ENCODE results near the gene CISH.

Gene CISH, protein sequence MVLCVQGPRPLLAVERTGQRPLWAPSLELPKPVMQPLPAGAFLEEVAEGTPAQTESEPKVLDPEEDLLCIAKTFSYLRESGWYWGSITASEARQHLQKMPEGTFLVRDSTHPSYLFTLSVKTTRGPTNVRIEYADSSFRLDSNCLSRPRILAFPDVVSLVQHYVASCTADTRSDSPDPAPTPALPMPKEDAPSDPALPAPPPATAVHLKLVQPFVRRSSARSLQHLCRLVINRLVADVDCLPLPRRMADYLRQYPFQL
- 21.5 to 271 reads per million in 2 donors for total RNA-seq

DNA sequence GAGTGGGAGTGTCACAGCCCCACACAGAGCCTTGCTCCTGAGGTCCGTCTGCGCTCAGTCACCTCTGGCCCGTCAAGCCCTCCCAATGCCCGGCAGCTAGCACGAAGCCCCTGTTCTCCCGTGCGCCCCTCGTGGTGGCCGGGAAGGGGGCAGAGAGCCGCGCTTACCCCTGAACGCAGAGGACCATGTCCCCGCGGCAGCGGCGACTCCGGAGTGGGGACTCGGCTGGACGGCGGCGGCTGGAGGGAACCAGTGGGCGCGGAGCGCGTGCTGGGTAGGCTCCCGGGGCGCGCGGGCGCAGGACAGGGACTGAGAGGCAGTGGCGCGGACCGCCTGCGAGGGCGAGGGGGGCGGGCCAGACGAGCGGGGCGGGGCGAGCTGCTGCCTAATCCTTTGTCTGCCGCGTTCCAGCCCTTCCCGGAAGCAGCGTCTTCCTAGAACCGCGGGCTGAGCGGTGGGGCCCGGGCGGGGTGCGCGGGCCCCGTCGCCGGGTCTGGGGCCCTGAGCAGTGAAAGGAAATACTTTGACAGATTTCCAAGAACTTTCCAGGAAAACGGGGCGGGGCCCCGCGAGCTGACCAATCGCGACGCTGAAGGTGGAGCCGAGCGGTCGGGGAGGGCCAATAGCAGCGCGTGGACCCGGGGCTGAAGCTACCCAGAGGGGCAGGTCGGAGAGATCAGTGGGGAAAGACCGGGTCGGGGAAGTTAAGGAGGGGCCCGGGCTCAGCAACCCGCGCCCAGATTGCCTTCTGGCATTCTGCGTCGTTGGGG, at the start of gene CISH:
TSS of gene CISH (minus strand) at position 311 of the 770 bp plus-strand sequence. CDS start at position 187, 124 bp downstream.
- peak; percentile 90 for DNase-seq

DNA sequence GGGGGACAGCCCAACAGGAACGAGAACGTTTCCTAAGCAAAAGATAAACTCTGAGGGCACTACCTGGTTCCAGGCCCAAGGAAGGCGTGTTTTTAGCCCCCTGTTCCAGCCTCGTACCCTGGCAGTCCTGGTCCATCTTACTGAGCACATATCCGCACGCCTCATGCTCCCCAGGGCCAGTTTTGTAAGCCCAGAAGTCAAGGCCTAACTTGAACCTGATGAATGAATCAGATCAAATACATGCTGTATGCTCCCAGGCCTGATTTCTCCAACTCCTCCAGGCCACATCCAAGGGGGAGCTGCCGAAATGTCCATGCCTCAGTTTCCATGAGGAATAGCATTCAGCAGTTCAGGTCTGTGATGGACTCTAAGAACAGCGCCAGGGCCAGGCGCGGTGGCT, 48.8 kb upstream of the CISH start:
- DNase-seq, result no peak

DNA sequence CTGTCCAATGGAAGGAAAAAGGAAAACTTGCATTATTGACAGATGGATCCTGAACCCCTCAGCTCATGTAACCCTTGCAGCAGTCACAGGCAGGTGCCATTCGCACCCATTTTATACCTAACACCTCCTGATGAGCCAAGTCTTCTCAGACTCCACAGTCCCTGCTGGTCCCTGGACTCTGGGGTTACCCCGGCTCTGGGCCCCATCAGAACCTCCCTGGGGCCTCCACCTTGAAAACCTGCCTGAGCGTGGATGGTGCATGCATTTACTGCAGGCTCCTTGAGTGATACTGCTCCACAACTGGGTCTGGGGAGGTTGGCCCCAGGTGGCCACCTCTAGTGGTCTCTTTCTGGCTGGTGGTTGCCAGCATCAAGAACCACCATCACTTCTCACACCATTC, 47.3 kb upstream of the CISH start:
- DNase-seq, result no peak

DNA sequence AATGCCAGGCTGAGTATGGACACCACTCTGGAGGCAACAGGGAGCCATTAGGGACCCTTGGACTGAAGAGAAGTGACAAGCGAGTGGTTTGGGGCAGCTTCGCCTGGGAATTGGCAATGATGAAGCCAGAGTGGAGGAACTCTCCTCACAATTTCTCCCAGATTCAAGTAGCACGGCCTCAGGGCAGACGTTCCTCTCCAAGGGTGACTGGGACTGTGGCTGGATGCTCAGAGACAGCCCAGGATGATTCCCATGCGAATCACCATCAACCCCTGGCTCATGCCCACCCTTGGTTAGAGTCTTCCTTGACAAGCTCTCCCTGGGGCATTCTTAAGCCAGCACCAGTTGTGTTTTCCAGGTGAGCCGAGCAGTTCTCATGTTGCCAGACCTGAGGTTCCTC, 46.8 kb upstream of the CISH start:
- no peak for DNase-seq

DNA sequence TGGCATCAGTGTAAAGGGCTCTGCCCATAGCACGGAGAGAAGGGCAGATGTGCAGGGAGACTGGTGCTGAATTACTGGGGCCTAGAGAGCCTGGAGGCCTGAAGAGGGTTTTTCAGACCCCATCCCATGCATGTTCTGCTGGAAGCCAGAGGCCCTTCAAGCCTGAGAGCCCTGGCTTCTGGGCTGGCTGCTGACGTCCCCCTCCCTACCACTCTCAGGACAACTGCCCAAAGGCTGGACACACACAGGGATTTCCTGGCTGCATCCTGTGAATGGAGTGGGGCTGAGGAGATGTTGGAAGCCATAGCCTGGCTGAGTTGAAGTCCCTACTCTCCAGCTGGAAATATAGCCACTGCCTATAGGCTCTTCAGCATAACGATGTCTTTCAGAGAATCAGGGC, 46.2 kb upstream of the CISH start:
- no peak for DNase-seq

DNA sequence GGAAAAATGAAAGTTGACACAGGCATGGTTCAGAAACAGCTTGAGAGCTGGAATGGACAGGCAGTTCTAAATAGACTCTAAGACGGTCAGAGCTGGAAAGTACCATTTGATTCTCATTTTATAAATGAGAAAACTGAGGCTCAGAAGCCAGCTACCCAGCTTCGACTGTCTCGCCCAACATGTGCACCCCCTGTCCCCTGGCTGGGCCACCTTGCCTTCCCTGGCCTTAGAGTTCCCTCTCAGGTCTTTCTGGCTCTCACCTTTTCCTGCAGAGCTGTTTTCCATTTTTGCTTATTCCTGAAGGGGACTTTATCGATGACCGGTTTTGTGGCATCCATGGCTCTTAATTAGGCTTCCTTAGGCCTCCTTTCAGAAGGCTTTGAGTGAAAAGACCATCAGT, 45.8 kb upstream of the CISH start:
- DNase-seq, result no peak

DNA sequence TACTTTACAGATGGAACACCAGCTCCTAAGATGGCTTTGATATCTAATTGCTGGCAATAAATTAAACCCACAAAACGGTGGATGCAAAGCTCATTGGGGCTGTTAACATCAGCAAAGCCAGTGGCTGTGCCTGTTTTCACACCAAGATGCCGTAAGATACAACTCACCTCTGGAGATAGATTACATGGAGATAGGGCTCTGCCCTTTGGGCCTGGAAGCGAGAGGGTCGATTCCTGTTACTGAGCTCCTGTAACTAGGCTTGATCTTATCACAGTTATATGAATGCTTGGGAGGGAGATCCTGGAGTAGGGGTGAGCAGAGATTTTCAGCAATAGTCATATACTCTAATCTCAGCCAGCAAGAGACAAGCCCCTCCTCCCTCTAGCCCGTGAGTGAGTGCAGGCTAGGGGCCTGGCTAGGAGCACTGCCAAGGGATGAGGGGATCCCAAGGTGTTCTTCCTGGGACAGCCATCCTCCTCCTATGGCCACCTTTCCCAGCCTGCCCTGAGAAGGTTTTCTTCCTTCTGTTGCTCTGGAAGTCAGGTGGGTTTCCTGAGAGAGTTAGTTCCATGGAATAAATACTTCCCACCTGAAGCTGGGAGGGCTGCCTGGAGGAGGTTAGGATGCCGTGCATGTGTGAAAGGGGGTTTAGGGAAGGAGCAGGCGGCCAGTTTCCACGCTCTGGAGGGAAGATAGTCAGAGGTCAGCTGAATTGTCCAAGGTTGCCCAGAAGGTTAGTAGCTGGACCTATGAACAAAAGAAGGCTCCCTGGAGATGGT, 45.0 kb upstream of the CISH start:
- DNase-seq, result no peak

DNA sequence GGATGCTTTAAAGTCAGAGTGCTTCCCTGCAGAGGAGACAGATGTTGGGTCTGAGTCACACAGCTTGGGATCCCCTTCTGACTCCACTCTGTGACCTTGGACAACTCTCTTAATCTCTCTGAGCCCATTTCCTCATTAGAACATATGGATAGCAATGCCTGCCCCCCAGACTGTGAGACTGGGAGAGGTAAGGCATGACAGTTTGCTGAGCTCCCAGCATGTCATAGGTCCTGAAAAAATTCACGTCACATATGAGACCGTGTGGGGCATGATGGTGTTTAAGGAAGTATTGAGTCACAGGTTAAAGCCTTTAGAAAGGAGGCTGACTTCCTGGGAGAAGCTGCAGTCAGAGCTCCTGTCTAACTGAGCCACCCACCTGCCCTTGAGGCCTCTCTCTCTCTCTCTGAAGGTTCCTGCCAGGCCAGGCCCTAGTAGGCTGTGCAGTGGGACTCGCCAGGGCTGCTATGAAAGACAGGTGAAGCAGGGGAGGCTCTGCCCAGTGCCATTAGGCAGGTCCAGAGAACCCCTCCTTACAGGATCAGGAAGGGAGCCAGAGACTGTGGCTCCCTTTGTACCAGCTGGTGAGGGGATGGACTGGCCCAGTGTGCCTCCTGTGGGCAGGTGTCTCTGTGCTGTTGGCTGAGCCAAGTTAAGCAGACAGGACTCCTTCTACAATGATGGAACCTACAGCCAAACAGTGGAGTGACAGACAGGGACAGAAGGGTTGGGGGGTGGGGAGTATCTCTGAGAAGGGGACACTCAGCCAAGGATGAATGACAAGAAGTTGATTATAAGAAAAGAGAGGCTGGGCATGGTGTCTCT, 43.6 kb upstream of the CISH start:
- DNase-seq, result no peak

DNA sequence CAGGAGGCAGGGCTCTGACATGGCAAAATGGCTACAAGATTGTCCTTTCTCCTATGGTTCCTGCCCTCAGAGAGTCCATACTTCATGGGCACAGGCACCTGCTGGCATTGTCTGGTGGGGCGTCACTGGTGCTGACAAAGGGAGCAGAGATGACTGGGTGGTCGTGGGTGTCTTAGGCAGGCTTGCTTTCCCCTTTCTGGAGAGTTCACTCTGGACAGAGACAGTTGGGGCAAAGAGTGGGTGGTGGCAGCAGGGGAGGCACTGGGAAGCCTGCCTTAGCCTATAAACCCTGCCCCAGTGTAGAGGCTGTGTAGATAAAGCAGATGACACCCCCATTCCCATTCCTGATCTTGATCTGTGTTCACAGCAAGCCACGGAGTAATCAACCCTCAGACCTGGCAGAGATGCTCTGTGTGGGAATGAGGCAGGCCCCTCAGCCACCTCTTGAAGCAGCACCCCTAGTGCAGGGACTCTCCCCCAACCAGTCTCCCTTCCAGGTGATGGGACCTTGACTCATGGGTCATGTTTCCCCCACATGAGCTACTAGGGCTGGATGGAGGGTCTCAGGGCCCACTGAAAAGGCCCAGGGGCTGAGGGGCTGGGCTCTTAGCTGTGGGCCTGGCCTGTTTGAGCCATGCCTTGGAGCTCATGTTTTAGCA, 42.5 kb upstream of the CISH start:
- DNase-seq, result no peak

DNA sequence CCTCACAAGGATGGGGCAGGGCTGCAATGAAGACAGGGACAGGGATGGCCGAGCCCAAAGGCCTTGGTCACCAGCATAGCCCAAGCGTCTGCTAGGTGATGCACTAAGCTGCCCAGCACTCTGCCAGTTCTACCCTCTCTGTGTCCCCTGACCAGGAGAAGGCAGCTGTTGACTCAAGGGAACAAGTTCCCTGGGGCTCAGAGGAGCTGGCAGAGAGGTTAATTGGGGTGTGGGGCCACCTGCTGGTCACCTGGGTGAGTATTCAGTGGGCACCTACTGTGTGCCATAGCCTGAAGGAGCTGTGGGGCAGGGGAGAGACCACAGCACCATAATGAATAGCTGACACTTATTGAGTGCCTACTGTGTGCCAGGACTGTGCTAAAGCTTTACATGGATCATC, 41.1 kb upstream of the CISH start:
- peak; percentile 34 for DNase-seq

DNA sequence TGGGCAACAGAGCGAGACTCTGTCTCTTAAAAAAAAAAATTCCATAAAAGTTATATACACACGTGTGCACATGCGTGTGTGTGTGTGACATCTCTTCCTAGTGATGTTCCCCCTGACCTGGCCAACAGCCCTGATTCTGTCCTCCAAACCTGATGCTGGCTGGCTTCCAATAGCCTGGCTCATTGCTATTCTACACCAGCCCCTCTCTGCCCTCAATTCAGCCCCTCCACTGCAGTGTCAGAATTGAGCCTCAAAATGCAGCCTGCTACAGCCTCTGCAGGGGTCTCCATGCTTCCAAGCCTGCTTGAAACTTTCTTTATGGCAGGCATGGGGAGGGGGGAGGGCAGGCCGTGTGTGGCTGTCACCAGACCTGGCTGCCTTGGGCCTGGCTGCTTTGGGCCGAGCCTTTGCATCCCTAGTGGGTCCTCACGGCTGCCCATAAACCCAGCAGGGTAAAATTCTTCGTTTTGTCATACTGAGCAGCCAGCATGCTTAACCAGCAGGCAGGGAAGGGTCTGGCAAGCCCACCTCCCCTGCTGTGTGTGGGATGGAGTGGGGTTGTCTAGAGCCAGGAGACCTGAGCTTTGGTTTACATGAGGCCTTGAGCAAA, 40.5 kb upstream of the CISH start:
- no peak for DNase-seq

DNA sequence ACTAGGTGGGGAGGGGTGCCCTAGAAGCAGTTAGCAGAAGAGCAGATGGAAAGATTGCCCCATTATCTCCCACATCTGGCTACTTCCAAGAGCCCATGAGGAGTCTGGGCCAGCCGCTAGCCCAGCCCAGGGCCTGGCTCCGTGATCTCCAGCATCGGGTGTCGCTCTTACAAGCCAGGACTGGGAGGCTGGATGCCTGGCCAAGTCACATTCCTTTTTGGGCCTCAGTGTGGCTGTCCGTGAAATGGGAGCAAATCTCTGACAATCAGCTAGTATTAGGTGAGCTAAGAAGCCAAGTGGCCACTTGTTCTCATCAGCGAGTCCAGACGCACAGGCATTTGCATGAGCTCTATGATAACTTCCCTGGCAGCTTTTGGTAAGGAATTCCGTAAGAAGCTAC, 39.9 kb upstream of the CISH start:
- DNase-seq, result no peak

DNA sequence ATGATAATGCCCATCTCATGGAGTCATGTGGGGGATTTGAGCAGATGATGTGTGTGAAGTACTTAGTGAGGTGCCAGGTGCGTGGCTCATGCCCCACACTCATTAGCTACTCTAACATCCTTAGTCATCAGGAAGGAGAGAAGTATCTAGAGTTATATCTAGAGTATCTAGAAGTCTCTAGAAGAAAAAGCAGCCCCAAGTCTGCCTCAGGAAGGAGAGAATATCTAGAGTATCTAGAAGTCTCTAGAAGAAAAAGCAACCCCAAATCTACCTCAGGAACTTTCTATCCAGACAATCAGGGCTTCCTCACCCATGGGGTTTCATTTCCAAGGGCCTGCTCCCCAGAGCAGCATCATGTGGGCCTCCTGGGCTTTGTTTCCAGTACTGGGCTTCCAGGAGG, 38.4 kb upstream of the CISH start:
- no peak for DNase-seq

DNA sequence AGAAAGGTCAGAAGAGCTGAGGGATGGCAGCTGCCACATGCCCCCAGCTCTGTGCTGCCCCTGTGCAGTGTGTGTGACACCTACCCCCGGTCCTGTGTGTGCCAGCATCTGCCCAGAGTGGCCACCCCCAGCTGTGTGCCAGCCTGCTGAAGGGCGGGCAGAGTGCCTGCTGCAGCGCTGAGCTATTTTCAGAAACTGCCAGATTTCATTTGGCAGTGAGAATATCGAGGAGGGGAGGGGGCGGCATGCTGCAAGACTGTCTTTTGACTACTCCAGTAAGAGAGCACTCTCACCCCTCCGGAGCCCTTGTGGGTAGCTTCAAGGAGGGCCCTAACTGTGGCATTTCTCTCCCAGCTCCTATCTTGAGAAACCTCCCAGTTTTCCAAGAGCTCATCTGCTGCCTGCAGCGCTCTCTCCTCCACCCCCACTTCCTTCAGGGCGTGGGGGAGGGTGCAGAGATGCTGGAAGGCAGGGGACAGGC, 37.9 kb upstream of the CISH start:
- no peak for DNase-seq

DNA sequence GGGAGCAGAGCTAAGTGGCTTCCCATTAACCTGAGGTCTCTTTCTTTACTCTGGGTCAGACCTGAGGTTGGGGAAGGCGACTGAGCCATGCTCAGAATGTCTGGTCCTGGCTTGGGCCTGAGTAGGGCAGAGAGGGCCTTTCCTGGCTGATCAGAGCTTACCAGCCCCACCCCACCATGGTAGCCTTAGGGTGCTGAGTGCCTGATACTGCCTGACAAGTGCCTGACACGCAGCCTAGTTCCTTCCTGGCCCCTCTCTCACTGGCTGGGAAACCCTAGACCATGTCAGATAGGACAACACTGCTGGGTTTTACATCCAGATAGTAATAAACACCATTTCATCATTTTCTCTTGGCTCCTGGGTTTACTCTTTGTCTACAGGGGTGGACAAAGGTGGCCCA, 37.4 kb upstream of the CISH start:
- no peak for DNase-seq

DNA sequence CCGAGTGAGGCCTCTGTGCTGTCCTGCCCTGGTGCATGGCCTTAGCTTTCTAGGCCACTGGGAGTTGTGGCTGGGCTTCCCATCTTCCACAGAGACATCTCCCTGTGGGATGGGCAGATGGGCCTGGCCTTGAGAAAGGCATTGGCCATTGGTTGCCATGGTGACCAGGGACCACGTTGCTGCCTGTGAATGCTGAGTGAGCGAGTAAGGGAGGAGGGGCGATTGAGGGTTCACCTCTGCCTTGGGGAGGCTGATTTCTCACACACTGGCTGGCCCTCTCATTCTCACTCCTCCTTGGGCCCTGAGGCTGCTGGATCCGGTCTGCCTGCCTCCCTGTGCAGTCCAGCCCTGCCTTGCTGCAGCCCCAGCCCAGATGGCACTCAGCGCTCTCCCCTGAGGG, 36.7 kb upstream of the CISH start:
- DNase-seq, result no peak

DNA sequence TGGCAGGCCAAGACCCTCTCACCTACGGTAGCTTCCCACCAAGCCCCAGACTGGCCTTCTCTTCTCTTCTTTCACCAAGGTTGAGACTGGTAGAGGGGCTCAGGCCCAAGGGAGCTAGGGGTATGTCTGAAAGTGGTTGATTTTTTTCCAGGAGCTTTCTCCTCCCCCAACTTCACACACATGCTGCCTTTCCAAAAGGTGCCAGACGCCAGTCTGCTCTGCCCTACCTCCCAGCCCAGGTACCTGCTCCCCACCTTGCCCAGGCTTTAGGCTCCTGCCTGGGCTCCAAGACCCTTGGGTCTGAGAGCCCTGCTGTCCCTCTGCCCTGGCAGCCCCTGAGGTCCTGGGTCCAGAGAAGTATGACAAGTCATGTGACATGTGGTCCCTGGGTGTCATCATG, 33.8 kb upstream of the CISH start:
- no peak for DNase-seq

DNA sequence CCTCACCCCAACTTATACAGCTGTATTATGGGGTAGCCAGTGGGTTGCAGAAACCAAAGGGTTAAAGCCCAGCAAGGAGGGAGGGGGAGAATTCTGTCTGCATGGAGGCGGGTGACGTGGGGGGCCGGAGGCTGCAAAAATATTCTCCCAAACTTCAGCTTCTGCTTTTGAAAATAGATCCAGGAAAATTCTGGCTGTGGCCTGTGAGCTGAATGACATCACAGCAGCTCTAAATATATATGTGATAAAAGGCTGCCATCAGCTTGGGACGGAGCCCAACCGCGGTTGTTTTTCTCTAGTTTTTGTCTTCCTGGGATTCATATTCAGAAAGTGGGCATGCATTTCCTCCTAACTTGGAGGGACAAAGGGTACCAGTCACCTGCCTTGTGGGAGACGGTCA, 33.0 kb upstream of the CISH start:
- DNase-seq, result no peak

DNA sequence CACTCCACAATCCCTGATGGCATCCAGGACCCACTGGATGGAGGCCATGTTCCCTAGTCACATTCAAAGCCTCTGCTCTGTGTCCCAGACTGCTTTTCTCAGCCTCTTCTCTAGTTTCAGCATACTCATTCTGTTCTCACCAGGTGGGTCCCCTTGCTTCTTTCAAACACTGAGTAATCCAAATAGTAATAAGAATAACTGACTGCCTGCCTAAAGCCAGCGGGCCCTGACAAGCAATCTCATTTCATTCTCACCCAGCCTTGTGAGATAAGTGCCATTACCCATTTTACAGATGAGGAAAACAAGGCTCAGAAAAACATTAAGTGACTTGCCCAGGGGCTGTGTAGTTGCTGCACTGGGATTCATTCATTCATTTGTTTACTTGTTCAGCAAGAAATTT, 30.8 kb upstream of the CISH start:
- DNase-seq, result no peak

DNA sequence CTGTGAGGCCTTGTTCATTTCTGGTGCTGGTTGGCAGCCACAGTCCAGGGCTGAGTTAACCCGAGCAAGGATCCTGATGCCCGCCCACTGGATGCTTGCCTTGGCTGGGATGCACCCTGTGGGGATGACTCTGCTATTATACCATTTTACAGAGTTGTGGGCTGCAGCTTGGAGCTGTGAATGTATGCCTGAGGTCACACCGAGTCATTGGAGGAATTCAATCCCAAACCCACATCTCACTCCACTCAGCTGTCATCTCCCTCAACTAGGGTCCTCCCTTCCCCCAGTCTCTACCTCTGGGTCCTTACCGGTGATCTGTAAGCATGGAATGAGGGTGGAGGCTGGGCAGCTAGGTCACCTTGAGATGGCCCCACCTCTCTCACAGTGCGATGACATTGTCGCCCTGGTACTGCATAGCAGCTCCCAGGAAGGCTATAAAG, 27.5 kb upstream of the CISH start:
- no peak for DNase-seq

DNA sequence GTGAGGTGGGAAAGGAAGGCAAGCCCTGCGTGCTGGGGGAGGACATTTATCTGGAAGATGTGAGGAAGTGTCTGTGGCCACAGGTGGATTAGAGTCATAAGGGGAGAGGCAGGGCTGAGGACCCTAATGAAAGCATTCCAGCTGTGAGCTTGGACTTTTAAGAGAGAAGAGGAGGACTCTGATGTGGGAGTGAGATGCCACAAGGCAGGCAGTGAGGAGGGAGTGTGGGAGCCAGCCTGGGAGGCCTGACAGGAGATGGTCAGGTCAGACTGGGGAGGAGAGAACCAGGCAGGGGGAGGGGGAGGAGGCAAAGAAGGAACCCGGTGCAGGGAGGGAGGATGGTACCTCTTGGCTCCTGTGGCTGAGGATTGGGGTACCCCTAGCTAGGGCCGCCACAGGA, 26.4 kb upstream of the CISH start:
- no peak for DNase-seq

DNA sequence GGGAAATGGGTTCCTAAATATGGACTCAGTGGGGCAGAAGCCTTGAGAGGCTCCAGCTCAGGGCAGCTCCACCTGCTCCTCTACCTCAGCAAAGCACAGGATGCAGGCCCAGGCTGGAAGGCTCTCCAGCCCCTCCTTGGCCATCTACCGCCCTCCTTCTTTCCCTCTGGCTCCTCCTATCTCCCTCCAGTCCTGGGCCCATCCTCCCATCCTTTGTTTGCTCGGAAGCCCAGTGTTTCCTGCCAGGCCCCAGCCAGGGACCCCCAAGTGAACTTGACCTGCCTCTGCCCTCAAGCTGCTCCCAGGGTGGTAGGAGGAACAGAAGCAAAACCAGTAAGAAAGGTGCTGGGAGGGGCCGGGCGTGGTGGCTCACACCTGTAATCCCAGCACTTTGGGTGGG, 25.4 kb upstream of the CISH start:
- no peak for DNase-seq
